K562 (cell line): ENCODE measurements around the gene RRBP1. TPM values are rescaled to one million over a fixed set of nuclear protein-coding genes. Genes with fewer than 3 reads are reported as not detected.

Source experiments
- ATF7 ChIP-seq: fragments of 450-650 bp; IDR thresholded peaks from 2 replicates; pipeline ENCODE4 v1.7.1; 2014; ENCODE audit warnings: mild to moderate bottlenecking, moderate library complexity
- BCL6 ChIP-seq: fragments of 250-450 bp; sonication (Bioruptor Pico); IDR thresholded peaks from 2 replicates; pipeline ENCODE4 v1.4.0; 2020
- C11orf30 ChIP-seq: fragments of 450-650 bp; IDR thresholded peaks from 2 replicates; pipeline ENCODE4 v1.6.1; 2016; ENCODE audit warnings: low read depth, mild to moderate bottlenecking
- CCNT2 ChIP-seq: IDR thresholded peaks from 2 replicates; pipeline ENCODE4 v1.6.1; 2011; ENCODE audit warnings: borderline replicate concordance, low read depth, mild to moderate bottlenecking, moderate library complexity, mixed read lengths, low read length; ENCODE audit not compliant: insufficient read length; ENCODE audit errors: extremely low read depth
- CSDE1 ChIP-seq, 2 experiments: fragments of 450-650 bp; IDR thresholded peaks; 2 replicates each; pipeline ENCODE4 v1.6.1; 2016; ENCODE audit warnings: mild to moderate bottlenecking in 1 of 2
- DPF2 ChIP-seq: fragments of 450-650 bp; IDR thresholded peaks from 2 replicates; pipeline ENCODE4 v1.6.1; 2016
- FOSL1 ChIP-seq: fragments of 200-800 bp; sonication (Bioruptor generic); conservative IDR thresholded peaks from 2 replicates; pipeline ENCODE4 v1.6.1; 2016; ENCODE audit warnings: missing genetic modification characterization, missing compliant biosample characterization
- HCFC1 ChIP-seq: IDR thresholded peaks from 2 replicates; pipeline ENCODE4 v1.6.1; 2012; ENCODE audit warnings: low read depth, low read length, improper control_type of control experiment
- KDM1A ChIP-seq, 2 experiments: fragments of 450-650 bp; IDR thresholded peaks; 2 replicates each; pipeline ENCODE4 v1.6.1; 2016; ENCODE audit warnings: mild to moderate bottlenecking in 2 of 2
- NR2C1 ChIP-seq, 2 experiments: fragments of 450-650 bp; IDR thresholded peaks; 2 replicates each; pipeline ENCODE4 v1.6.1; 2017; ENCODE audit warnings: mild to moderate bottlenecking in 2 of 2, antibody characterized with exemption in 1 of 2, inconsistent platforms in 1 of 2, missing compliant biosample characterization in 1 of 2, missing genetic modification characterization in 1 of 2
- NR2C2 ChIP-seq, 2 experiments: fragments of 200-800 bp in 1 of 2; sonication (Bioruptor generic) in 1 of 2; sonication (generic) in 1 of 2; formaldehyde crosslinking in 1 of 2; IDR thresholded peaks; 2 replicates each; pipeline versions ENCODE4 v1.6.1 to v1.8.0; 2016 to 2022; ENCODE audit warnings: mild to moderate bottlenecking in 1 of 2, missing compliant biosample characterization in 1 of 2, missing genetic modification characterization in 1 of 2, missing genetic modification reagents in 1 of 2
- SAFB ChIP-seq: fragments of 200-400 bp; formaldehyde crosslinking; IDR thresholded peaks from 2 replicates; pipeline ENCODE4 v1.6.1; 2017; ENCODE audit warnings: low read depth, low read length, borderline replicate concordance
- SMARCC2 ChIP-seq: fragments of 450-650 bp; IDR thresholded peaks from 2 replicates; pipeline ENCODE4 v1.6.1; 2017; ENCODE audit warnings: antibody characterized with exemption, moderate library complexity, mild to moderate bottlenecking, low read depth
- THAP12 ChIP-seq: fragments of 250-450 bp; sonication (Bioruptor Pico); IDR thresholded peaks from 2 replicates; pipeline ENCODE4 v1.9.0; 2021; ENCODE audit warnings: mild to moderate bottlenecking, inconsistent platforms
- VEZF1 ChIP-seq: fragments of 200-800 bp; sonication (Bioruptor generic); IDR thresholded peaks from 2 replicates; pipeline ENCODE4 v1.6.1; 2017; ENCODE audit warnings: missing genetic modification characterization, missing compliant biosample characterization
- XRCC5 ChIP-seq: fragments of 200-400 bp; formaldehyde crosslinking; IDR thresholded peaks from 2 replicates; pipeline ENCODE4 v1.6.1; 2017; ENCODE audit warnings: low read depth, mild to moderate bottlenecking, low read length
- ZC3H4 ChIP-seq: sonication (generic); formaldehyde crosslinking; IDR thresholded peaks from 2 replicates; pipeline ENCODE4 v1.9.0; 2021; ENCODE audit warnings: missing genetic modification reagents, borderline replicate concordance
- ZFX ChIP-seq: sonication (generic); formaldehyde crosslinking; IDR thresholded peaks from 2 replicates; pipeline ENCODE4 v1.8.0; 2022; ENCODE audit warnings: mild to moderate bottlenecking, missing genetic modification reagents, moderate library complexity
- ZNF57 ChIP-seq: fragments of 450-650 bp; formaldehyde crosslinking; IDR thresholded peaks from 2 replicates; pipeline ENCODE4 v1.4.0; 2020; ENCODE audit warnings: mild to moderate bottlenecking, moderate library complexity
- ZNF668 ChIP-seq: fragments of 250-450 bp; sonication (Bioruptor Pico); IDR thresholded peaks from 2 replicates; pipeline ENCODE4 v1.8.0; 2022; ENCODE audit warnings: mild to moderate bottlenecking, inconsistent platforms
- polyA plus RNA-seq, 8 experiments: library from polyadenylated mRNA; depleted of rRNA in 4 of 8; stranded (reverse) in 5 of 8; unstranded in 3 of 8; fragments of >200 nt; fragmentation: Nextera tagmentation in 2 of 8; fragmentation: Illumina TruSeq in 1 of 8; extraction: Ambion mirVana in 2 of 8; extraction: Trizol in 1 of 8; gene quantifications; 2 replicates each; pipeline versions ENCODE4 v1.2.1 to v1.2.3, GENCODE V29; 2011 to 2014; ENCODE audit warnings: inconsistent platforms in 1 of 8, missing spikeins in 1 of 8
- total RNA-seq, 7 experiments: library from RNA; depleted of rRNA in 6 of 7; stranded (reverse); fragments of >200 nt in 6 of 7; fragmentation: Illumina TruSeq in 2 of 7; extraction: Trizol in 2 of 7; gene quantifications; 2 replicates each; pipeline versions ENCODE4 v1.2.1 to v1.2.3, GENCODE V29; 2011 to 2021; ENCODE audit warnings: low replicate concordance in 1 of 7
- TF ChIP-seq, protein P1 (sequence below): fragments of 250-450 bp; sonication (Bioruptor Pico); IDR thresholded peaks from 2 replicates; pipeline ENCODE4 v1.4.0; 2020; ENCODE audit warnings: mild to moderate bottlenecking, moderate library complexity, borderline replicate concordance

RRBP1 gene
- total and polyA plus RNA-seq, 9 of the 15 experiments (the other 6 are each of a cell fraction or from before 2014, with no cell fraction given) = 0.84 to 32.0 (median 17.6) TPM

DNA sequence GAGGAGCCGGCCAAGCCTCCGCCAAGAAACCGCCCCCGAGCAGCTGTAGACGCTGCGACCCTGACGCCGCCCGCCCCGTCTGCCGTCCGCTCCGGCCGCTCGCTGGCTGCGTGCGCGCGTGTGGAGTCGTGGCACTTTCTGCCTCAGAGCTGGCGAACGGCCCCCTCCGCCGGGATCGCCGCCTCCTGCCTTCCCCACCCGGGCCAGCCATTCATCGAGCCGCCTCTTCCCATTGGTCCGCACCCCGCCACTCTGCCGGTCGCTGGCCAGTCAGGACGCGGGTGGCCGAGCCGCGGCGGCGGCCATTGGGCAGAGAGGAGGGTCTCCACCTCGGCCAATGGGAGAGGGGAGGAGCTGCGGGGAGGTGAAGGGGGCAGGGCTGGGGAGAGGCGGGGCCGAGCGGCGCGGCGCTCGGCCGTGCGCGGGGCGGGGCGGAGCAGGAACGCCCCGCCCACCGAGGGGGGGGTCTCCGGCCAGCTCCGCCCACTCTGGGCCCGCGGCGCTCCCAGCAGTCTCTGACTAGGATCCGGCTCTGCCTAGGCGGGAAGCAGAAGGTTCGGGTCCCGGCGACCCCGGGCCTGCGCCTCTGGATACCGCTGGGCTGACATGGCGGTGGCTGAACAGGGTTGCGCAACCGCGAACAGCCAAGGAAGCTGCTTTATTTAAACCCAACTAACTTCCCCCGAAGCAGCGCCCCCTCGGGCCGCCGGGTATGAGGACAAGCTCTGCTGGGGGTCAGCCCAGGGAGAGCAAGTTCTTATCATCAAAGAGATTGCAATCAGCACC, at the start of gene RRBP1 (continued):
- TF ChIP-seq ZNF668 (CRISPR knock-in tag) (no peak), FOSL1 (tag) (no peak), ZNF57 (CRISPR knock-in tag) (no peak), KDM1A (IDR thresholded peaks at IDR 0.05) (0 out of 4 replicates have a peak, but pooled peaks of 1 of the 2 experiments have one; percentile 31), VEZF1 (peak; percentile 94), HCFC1 (peak; percentile 12; the same call in 1 of the 2 replicates), NR2C1 (IDR thresholded peaks at IDR 0.05) (no peak), NR2C1 (tag; IDR thresholded peaks at IDR 0.05) (peak; percentile 27; the same call in 1 of the 2 replicates), BCL6 (CRISPR knock-in tag) (no peak), SMARCC2 (no peak), CSDE1 (IDR thresholded peaks at IDR 0.05) (no peak), XRCC5 (peak; percentile 77; the same call in 1 of the 2 replicates), DPF2 (0 out of 2 replicates have a peak, but pooled peaks have one; percentile 54), SAFB (no peak), ZFX (CRISPR knock-in tag) (peak; percentile 57), C11orf30 (no peak), THAP12 (CRISPR knock-in tag) (no peak), ATF7 (peak; percentile 47), NR2C2 (CRISPR knock-in tag; IDR thresholded peaks at IDR 0.05) (peak; percentile 19; the same call in 1 of the 2 replicates), NR2C2 (tag; IDR thresholded peaks at IDR 0.05) (no peak), ZC3H4 (CRISPR knock-in tag) (no peak), CCNT2 (peak; percentile 22)
- TF ChIP-seq, protein P1, sequence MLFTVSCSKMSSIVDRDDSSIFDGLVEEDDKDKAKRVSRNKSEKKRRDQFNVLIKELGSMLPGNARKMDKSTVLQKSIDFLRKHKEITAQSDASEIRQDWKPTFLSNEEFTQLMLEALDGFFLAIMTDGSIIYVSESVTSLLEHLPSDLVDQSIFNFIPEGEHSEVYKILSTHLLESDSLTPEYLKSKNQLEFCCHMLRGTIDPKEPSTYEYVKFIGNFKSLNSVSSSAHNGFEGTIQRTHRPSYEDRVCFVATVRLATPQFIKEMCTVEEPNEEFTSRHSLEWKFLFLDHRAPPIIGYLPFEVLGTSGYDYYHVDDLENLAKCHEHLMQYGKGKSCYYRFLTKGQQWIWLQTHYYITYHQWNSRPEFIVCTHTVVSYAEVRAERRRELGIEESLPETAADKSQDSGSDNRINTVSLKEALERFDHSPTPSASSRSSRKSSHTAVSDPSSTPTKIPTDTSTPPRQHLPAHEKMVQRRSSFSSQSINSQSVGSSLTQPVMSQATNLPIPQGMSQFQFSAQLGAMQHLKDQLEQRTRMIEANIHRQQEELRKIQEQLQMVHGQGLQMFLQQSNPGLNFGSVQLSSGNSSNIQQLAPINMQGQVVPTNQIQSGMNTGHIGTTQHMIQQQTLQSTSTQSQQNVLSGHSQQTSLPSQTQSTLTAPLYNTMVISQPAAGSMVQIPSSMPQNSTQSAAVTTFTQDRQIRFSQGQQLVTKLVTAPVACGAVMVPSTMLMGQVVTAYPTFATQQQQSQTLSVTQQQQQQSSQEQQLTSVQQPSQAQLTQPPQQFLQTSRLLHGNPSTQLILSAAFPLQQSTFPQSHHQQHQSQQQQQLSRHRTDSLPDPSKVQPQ = no peak
